ENCODE data around the gene PITPNC1.
"Not testable (repeated sequence)": the region's sequence is repeated elsewhere in the genome, so short reads cannot be mapped to it uniquely, and the experiment has no call there.

Gene PITPNC1

GRCh38 chr17:67400193-67400592 is 23.1 kb downstream of the PITPNC1 start:
- DNase-seq (ENCODE audit: low read depth in 2 of 2): no peak

GRCh38 chr17:67401106-67401505 is 24.0 kb downstream of the PITPNC1 start:
- no peak for DNase-seq (ENCODE audit: low read depth in 2 of 2)

GRCh38 chr17:67401598-67402504 is 24.8 kb downstream of the PITPNC1 start:
- DNase-seq (ENCODE audit: low read depth in 2 of 2): no peak

- no peak for DNase-seq (ENCODE audit: low read depth in 2 of 2)
These were observed 26.0 kb downstream of the PITPNC1 start for GRCh38 chr17:67403065-67403464.

- no peak for DNase-seq (ENCODE audit: low read depth in 2 of 2)
These were observed 26.4 kb downstream of the PITPNC1 start for GRCh38 chr17:67403483-67403882.

- not testable (repeated sequence) for DNase-seq (ENCODE audit: low read depth in 2 of 2)
These were observed 31.4 kb downstream of the PITPNC1 start for GRCh38 chr17:67408455-67408830.

GRCh38 chr17:67411397-67411796 is 34.3 kb downstream of the PITPNC1 start:
- DNase-seq (ENCODE audit: low read depth in 2 of 2): no peak

GRCh38 chr17:67412032-67412431 is 35.0 kb downstream of the PITPNC1 start:
- no peak for DNase-seq (ENCODE audit: low read depth in 2 of 2)

- DNase-seq (ENCODE audit: low read depth in 2 of 2): no peak
These were observed 35.9 kb downstream of the PITPNC1 start for GRCh38 chr17:67412941-67413340.

- DNase-seq (ENCODE audit: low read depth in 2 of 2): no peak
These were observed 36.3 kb downstream of the PITPNC1 start for GRCh38 chr17:67413388-67413787.

GRCh38 chr17:67414130-67414529 is 37.0 kb downstream of the PITPNC1 start:
- DNase-seq (ENCODE audit: low read depth in 2 of 2): no peak

- DNase-seq (ENCODE audit: low read depth in 2 of 2): no peak
These were observed 37.5 kb downstream of the PITPNC1 start for GRCh38 chr17:67414559-67414958.

- DNase-seq (ENCODE audit: low read depth in 2 of 2): no peak
These were observed 38.2 kb downstream of the PITPNC1 start for GRCh38 chr17:67415291-67415690.

- DNase-seq (ENCODE audit: low read depth in 2 of 2): no peak
These were observed 40.4 kb downstream of the PITPNC1 start for GRCh38 chr17:67417507-67417906.

GRCh38 chr17:67420994-67421393 is 43.9 kb downstream of the PITPNC1 start:
- DNase-seq (ENCODE audit: low read depth in 2 of 2): no peak

GRCh38 chr17:67421869-67422273 is 44.8 kb downstream of the PITPNC1 start:
- peak in 1 of 2 donors; percentile 51 for DNase-seq (ENCODE audit: low read depth in 2 of 2)

GRCh38 chr17:67422296-67422695 is 45.2 kb downstream of the PITPNC1 start:
- not testable (repeated sequence) for DNase-seq (ENCODE audit: low read depth in 2 of 2)

- no peak for DNase-seq (ENCODE audit: low read depth in 2 of 2)
These were observed 45.8 kb downstream of the PITPNC1 start for GRCh38 chr17:67422897-67423296.

- DNase-seq (ENCODE audit: low read depth in 2 of 2): no peak
These were observed 48.6 kb downstream of the PITPNC1 start for GRCh38 chr17:67425571-67426160.

GRCh38 chr17:67427424-67427823 is 50.3 kb downstream of the PITPNC1 start:
- DNase-seq (ENCODE audit: low read depth in 2 of 2): no peak

- not testable (repeated sequence) for DNase-seq (ENCODE audit: low read depth in 2 of 2)
These were observed 53.4 kb downstream of the PITPNC1 start for GRCh38 chr17:67430515-67430914.

GRCh38 chr17:67431249-67432015 is 54.4 kb downstream of the PITPNC1 start:
- no peak for DNase-seq (ENCODE audit: low read depth in 2 of 2)

All from activated CD4-positive, alpha-beta T cell treated with anti-CD3 and anti-CD28 coated beads for 24 hours (primary cell).